ENCODE results near the gene PAF1.
A peak's percentile ranks its signal among the peaks of the same experiment; 100 is the strongest.

Gene PAF1

DNA sequence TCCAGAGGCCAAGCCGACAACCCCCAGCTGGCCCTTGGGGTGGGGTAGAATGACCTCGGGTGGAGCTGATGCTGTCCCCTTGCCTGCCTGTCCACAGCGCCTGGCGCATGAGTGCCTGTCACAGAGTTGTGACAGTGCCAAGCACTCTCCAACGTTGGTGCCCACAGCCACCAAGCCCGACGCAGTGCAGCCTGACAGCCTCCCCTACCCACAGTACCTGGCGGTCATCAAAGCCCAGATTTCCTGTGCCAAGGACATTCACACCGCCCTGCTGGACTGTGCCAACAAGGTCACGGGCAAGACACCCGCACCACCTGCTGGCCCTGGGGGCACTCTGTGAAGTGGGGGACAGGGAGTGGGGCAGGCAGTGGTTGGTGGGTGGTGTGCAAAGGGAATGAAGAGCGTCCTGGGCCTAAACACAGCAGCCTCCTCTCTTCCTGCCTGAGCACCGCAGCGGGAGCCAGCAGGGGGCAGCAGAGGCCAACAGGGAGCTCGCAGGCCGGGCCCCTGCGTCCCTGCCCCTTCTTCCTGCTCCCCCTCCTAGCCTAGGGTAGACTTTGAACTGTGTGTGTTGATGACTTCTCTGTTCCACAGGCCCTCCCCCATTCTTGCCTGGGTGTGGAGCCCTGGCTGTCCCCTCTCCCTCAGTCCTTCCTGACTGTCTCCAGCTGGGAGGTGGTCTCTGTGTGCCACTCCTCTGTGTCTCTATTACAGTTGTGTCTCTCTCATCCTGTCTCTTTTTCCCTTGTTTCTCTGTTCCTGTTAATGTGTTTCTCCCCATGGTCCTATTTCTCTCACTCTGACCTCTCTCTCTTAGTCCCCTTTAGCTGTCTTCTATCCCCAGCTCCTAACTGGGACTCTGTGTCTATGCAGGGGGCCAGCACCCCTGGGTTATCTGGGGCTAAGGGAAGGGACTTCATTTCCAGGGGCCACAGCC is 6.7 kb upstream of the PAF1 start:
- H3K4ac ChIP-seq (ENCODE audit: low read depth, low read length) = peak overlapping the region; percentile 60
- peaks cover 4% of the 10 kb centered on the region for H3K79me1 ChIP-seq (ENCODE audit: low read length)
- H4K91ac ChIP-seq (ENCODE audit: low read depth, low read length) = peak overlapping the region; percentile 41
- peak overlapping the region; percentile 33 for H3K18ac ChIP-seq (ENCODE audit: low read length)
- peaks cover 23 to 25% of the 10 kb centered on the region in 2 experiments for H3K4me1 ChIP-seq (ENCODE audit: control insufficient read depth in 1 of 2, insufficient read depth in 2 of 2, low read length in 2 of 2)
- DNase-seq = peak; percentile 74 to 85
- H3K14ac ChIP-seq (ENCODE audit: low read length) = peak overlapping the region; percentile 17
- H3K4me3 ChIP-seq (ENCODE audit: low read depth, low read length) = no peak overlapping the region
- H4K8ac ChIP-seq (ENCODE audit: low read depth, low read length) = peak overlapping the region; percentile 30
- H3K9me3 ChIP-seq (ENCODE audit: insufficient read depth, low read depth, low read length) = no peaks in the 10 kb centered on the region
- peak overlapping the region; percentile 42 for H2AFZ ChIP-seq (ENCODE audit: insufficient read depth, low read length, poor library complexity)
- no CpG with 5 or more reads among the region's 17 CpGs for WGBS (ENCODE audit: extremely low coverage, insufficient coverage, insufficient read length)
- peak overlapping the region; percentile 56 for H2BK12ac ChIP-seq (ENCODE audit: low read length)
- no peak overlapping the region for H3K27ac ChIP-seq (ENCODE audit: low read depth, low read length)
- H3K4me2 ChIP-seq (ENCODE audit: low read length) = no peak overlapping the region
- no peak overlapping the region for H3K9ac ChIP-seq (ENCODE audit: low read length)
- H2BK5ac ChIP-seq (ENCODE audit: low read depth, low read length, poor library complexity) = no peak overlapping the region
- H3K36me3 ChIP-seq (ENCODE audit: control insufficient read depth in 1 of 2, insufficient read depth in 2 of 2, low read length in 2 of 2) = peaks cover 16 to 21% of the 10 kb centered on the region in 2 experiments
- H2AK5ac ChIP-seq (ENCODE audit: low read length) = peak overlapping the region; percentile 15
- no peak overlapping the region for H3K23ac ChIP-seq (ENCODE audit: low read length)
- peak overlapping the region; percentile 36 for H2BK120ac ChIP-seq (ENCODE audit: insufficient read depth, low read length, poor library complexity)
- peaks cover 2% of the 10 kb centered on the region for H3K79me2 ChIP-seq (ENCODE audit: control insufficient read depth, insufficient read depth, low read length, poor library complexity)
- H3K27me3 ChIP-seq (ENCODE audit: insufficient read depth, low read length) = no peaks in the 10 kb centered on the region
- peak overlapping the region; percentile 48 for H4K12ac ChIP-seq (ENCODE audit: low read depth, low read length)

DNA sequence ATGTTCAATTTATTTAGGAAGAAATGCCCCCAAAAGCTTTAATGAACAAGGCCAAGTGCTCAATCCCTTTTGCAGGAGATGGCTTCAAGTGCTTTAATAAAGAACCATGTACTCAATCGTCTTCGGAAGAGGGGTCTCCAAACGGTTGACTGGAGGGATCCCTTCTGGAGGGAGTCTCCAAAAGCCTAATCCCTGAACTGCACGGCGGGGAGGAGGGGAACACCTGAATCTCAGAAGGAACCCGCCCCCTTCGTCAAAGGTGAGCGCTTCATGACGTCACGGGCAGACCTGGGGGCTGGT is 505 bp downstream of the PAF1 start:
- Histone ChIP-seq H3K23ac (ENCODE audit: low read length) (no peak overlapping the region), H3K27ac (ENCODE audit: low read depth, low read length) (peak overlapping the region; percentile 86), H3K79me1 (ENCODE audit: low read length) (peaks cover 6% of the 10 kb centered on the region), H4K12ac (ENCODE audit: low read depth, low read length) (peak overlapping the region; percentile 46), H3K27me3 (ENCODE audit: insufficient read depth, low read length) (no peaks in the 10 kb centered on the region), H2BK5ac (ENCODE audit: low read depth, low read length, poor library complexity) (peak overlapping the region; percentile 65), H3K4me1 (ENCODE audit: control insufficient read depth in 1 of 2, insufficient read depth in 2 of 2, low read length in 2 of 2) (peaks cover 8 to 9% of the 10 kb centered on the region in 2 experiments), H2BK12ac (ENCODE audit: low read length) (no peak overlapping the region), H2BK120ac (ENCODE audit: insufficient read depth, low read length, poor library complexity) (peak overlapping the region; percentile 12), H3K9ac (ENCODE audit: low read length) (peak overlapping the region; percentile 79), H3K18ac (ENCODE audit: low read length) (peak overlapping the region; percentile 17), H3K9me3 (ENCODE audit: insufficient read depth, low read depth, low read length) (no peaks in the 10 kb centered on the region), H2AFZ (ENCODE audit: insufficient read depth, low read length, poor library complexity) (peak overlapping the region; percentile 20), H3K36me3 (ENCODE audit: control insufficient read depth in 1 of 2, insufficient read depth in 2 of 2, low read length in 2 of 2) (peaks cover 32 to 41% of the 10 kb centered on the region in 2 experiments), H3K14ac (ENCODE audit: low read length) (peak overlapping the region; percentile 50), H4K91ac (ENCODE audit: low read depth, low read length) (peak overlapping the region; percentile 72), H2AK5ac (ENCODE audit: low read length) (no peak overlapping the region), H3K4ac (ENCODE audit: low read depth, low read length) (peak overlapping the region; percentile 5), H3K4me3 (ENCODE audit: low read depth, low read length) (peak overlapping the region; percentile 78), H3K4me2 (ENCODE audit: low read length) (peak overlapping the region; percentile 68), H3K79me2 (ENCODE audit: control insufficient read depth, insufficient read depth, low read length, poor library complexity) (peaks cover 5% of the 10 kb centered on the region), H4K8ac (ENCODE audit: low read depth, low read length) (peak overlapping the region; percentile 73)
- WGBS (ENCODE audit: extremely low coverage, insufficient coverage, insufficient read length) = no CpG with 5 or more reads among the region's 10 CpGs
- peak; percentile 27 to 52 for DNase-seq

GRCh38 chr19:39389631-39390414 is 1.1 kb downstream of the PAF1 start:
- no peak overlapping the region for H3K27ac ChIP-seq (ENCODE audit: low read depth, low read length)
- no peaks in the 10 kb centered on the region for H3K27me3 ChIP-seq (ENCODE audit: insufficient read depth, low read length)
- H2AK5ac ChIP-seq (ENCODE audit: low read length) = no peak overlapping the region
- H3K4me2 ChIP-seq (ENCODE audit: low read length) = peak overlapping the region; percentile 68
- no peak overlapping the region for H4K8ac ChIP-seq (ENCODE audit: low read depth, low read length)
- peaks cover 8 to 9% of the 10 kb centered on the region in 2 experiments for H3K4me1 ChIP-seq (ENCODE audit: control insufficient read depth in 1 of 2, insufficient read depth in 2 of 2, low read length in 2 of 2)
- H3K36me3 ChIP-seq (ENCODE audit: control insufficient read depth in 1 of 2, insufficient read depth in 2 of 2, low read length in 2 of 2) = peaks cover 35 to 43% of the 10 kb centered on the region in 2 experiments
- H4K91ac ChIP-seq (ENCODE audit: low read depth, low read length) = peak overlapping the region; percentile 37
- DNase-seq = no peak
- no CpG with 5 or more reads among the region's 13 CpGs for whole genome bisulfite sequencing (ENCODE audit: extremely low coverage, insufficient coverage, insufficient read length)
- no peak overlapping the region for H3K23ac ChIP-seq (ENCODE audit: low read length)
- no peaks in the 10 kb centered on the region for H3K9me3 ChIP-seq (ENCODE audit: insufficient read depth, low read depth, low read length)
- peak overlapping the region; percentile 43 for H4K12ac ChIP-seq (ENCODE audit: low read depth, low read length)
- peaks cover 6% of the 10 kb centered on the region for H3K79me1 ChIP-seq (ENCODE audit: low read length)
- H3K9ac ChIP-seq (ENCODE audit: low read length) = peak overlapping the region; percentile 79
- H3K4ac ChIP-seq (ENCODE audit: low read depth, low read length) = peak overlapping the region; percentile 39
- no peak overlapping the region for H3K14ac ChIP-seq (ENCODE audit: low read length)
- H3K4me3 ChIP-seq (ENCODE audit: low read depth, low read length) = no peak overlapping the region
- peak overlapping the region; percentile 20 for H2BK12ac ChIP-seq (ENCODE audit: low read length)
- H2BK5ac ChIP-seq (ENCODE audit: low read depth, low read length, poor library complexity) = no peak overlapping the region
- peaks cover 5% of the 10 kb centered on the region for H3K79me2 ChIP-seq (ENCODE audit: control insufficient read depth, insufficient read depth, low read length, poor library complexity)
- no peak overlapping the region for H2BK120ac ChIP-seq (ENCODE audit: insufficient read depth, low read length, poor library complexity)
- H2AFZ ChIP-seq (ENCODE audit: insufficient read depth, low read length, poor library complexity) = no peak overlapping the region
- H3K18ac ChIP-seq (ENCODE audit: low read length) = peak overlapping the region; percentile 33

DNA sequence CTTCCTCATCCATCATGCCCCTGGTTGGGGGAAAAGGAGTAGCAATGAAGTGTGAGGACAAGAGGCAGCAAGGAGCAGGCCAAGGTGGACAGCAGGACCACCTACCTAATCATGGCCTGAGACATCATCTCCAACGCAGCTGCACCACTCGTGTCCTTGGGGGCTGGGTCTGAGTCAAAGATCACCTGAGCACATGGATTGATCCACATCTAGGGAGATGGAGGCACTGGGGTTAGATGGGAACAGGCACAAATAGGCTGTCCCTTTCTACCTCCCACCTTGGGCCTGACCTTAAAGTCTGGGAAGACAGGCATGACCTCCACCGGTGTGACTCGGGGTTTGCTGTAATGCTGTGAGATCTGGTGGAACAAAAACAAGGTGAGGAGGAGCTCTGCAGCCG is 2.2 kb downstream of the PAF1 start:
- Histone ChIP-seq H3K18ac (ENCODE audit: low read length) (no peak overlapping the region), H3K27ac (ENCODE audit: low read depth, low read length) (no peak overlapping the region), H2BK5ac (ENCODE audit: low read depth, low read length, poor library complexity) (no peak overlapping the region), H2AFZ (ENCODE audit: insufficient read depth, low read length, poor library complexity) (no peak overlapping the region), H3K36me3 (ENCODE audit: control insufficient read depth in 1 of 2, insufficient read depth in 2 of 2, low read length in 2 of 2) (peaks cover 39 to 51% of the 10 kb centered on the region in 2 experiments), H3K9me3 (ENCODE audit: insufficient read depth, low read depth, low read length) (no peaks in the 10 kb centered on the region), H3K4ac (ENCODE audit: low read depth, low read length) (no peak overlapping the region), H2BK120ac (ENCODE audit: insufficient read depth, low read length, poor library complexity) (no peak overlapping the region), H3K9ac (ENCODE audit: low read length) (no peak overlapping the region), H2AK5ac (ENCODE audit: low read length) (no peak overlapping the region), H2BK12ac (ENCODE audit: low read length) (no peak overlapping the region), H4K91ac (ENCODE audit: low read depth, low read length) (no peak overlapping the region), H3K4me2 (ENCODE audit: low read length) (no peak overlapping the region), H3K79me1 (ENCODE audit: low read length) (peaks cover 6% of the 10 kb centered on the region), H3K27me3 (ENCODE audit: insufficient read depth, low read length) (no peaks in the 10 kb centered on the region), H3K14ac (ENCODE audit: low read length) (no peak overlapping the region), H3K4me3 (ENCODE audit: low read depth, low read length) (no peak overlapping the region), H4K8ac (ENCODE audit: low read depth, low read length) (no peak overlapping the region), H4K12ac (ENCODE audit: low read depth, low read length) (no peak overlapping the region), H3K79me2 (ENCODE audit: control insufficient read depth, insufficient read depth, low read length, poor library complexity) (peaks cover 5% of the 10 kb centered on the region), H3K4me1 (ENCODE audit: control insufficient read depth in 1 of 2, insufficient read depth in 2 of 2, low read length in 2 of 2) (peaks cover 8 to 9% of the 10 kb centered on the region in 2 experiments), H3K23ac (ENCODE audit: low read length) (no peak overlapping the region)
- DNase-seq = no peak
- no CpG with 5 or more reads among the region's 5 CpGs for WGBS (ENCODE audit: extremely low coverage, insufficient coverage, insufficient read length)
